Mucosa of gallbladder (tissue), 1 donor: Measurements from ENCODE around the gene SUCLA2. TPM values are rescaled to one million over a fixed set of nuclear protein-coding genes. Genes with fewer than 3 reads are reported as not detected.

Experiments
- DNase-seq: peaks from one replicate; pipeline ENCODE4 v3.0.0-alpha.2; 2020; ENCODE audit warnings: low spot score
- total RNA-seq: library from RNA; stranded (reverse); gene quantifications from one replicate; pipeline ENCODE4 v1.2.1, GENCODE V29; 2021
- donor health status: DM: no; HTN: no; CAD: no.

SUCLA2 gene
- total RNA-seq, 1 donor from 2014 or later = 40.7 TPM

GRCh38 chr13:47901441-47901840, 99.6 kb downstream of the SUCLA2 start:
- DNase-seq = no peak

DNA sequence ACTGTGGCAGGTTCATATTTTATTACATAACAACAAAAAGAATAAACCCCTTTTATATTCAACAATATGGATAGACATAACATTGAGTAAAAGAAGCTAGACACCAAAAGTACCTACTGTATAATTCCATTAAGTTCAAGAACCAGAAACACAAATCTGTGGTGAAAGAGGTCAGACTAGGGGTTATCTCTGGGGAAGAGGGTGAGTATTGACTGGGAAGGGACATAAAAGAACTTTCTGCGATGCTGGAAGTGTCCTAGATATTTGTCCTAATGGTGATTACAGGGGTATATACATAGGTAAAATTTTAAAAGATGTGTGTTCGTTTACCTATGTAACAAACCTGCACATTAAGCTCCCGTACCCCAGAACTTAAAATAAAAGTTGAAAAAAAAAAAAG, 103.0 kb downstream of the SUCLA2 start:
- DNase-seq = no peak

GRCh38 chr13:47897411-47898050, 103.5 kb downstream of the SUCLA2 start:
- no peak for DNase-seq

GRCh38 chr13:47896546-47896945, 104.5 kb downstream of the SUCLA2 start:
- DNase-seq = no peak

DNA sequence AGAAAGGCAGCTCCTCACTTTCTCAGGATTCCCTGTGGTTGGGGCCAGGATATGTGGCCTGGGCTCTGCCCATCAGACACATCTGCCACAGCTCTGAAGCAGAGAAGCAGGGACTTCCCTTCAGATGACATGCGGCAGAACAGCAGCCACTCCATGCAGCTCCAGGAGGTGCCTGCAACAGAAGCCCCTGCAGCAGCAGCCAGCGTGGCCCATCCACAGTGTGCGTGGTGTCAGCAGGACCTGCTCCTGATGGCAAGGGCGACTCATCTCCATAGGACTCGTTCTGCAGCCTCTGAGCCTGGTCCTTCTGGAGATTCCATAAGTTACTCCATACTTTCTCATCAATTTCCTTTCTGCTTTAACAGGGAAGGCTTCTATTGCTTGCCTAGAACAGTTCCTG, 105.0 kb downstream of the SUCLA2 start:
- DNase-seq = no peak

DNA sequence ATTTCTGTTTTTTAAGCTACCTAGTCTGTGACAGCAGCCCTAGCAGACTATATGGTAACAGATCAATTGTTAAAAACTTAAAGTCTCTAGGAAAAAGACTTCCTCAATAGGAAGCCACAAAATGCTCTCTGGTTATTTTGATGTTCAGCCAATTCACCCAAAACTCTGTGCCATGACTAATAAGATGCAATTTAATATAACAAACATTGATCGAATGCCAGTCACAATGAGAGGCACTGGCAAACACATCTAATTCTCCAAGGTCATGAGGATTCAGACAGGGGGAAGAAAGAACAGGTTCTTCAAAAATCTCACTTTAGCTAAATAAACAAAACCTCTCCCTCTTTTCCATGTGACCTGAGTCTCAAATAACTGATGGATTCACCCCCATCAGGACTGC, 107.5 kb downstream of the SUCLA2 start:
- DNase-seq = no peak

Other genes with a start within 250 kb of the SUCLA2 start
- 14.0 TPM for gene NUDT15, start 36.5 kb upstream of the SUCLA2 start, total RNA-seq
- gene MED4, start 93.8 kb upstream of the SUCLA2 start, total RNA-seq = 36.5 TPM
- gene ITM2B, start 231.9 kb upstream of the SUCLA2 start, total RNA-seq = 791 TPM